Endodermal cell (in vitro differentiated cells): ENCODE data around the gene FGF3. TPM values are rescaled to one million over a fixed set of nuclear protein-coding genes. Genes with fewer than 3 reads are reported as not detected.

Source experiments
- DNase-seq: peaks from one replicate; pipeline ENCODE4 v3.0.0-alpha.2; 2017
- H3K27ac ChIP-seq: 2 replicates; pipeline ENCODE4 v1.5.1; 2013; ENCODE audit warnings: mild to moderate bottlenecking, low read depth, low read length, moderate library complexity
- H3K27me3 ChIP-seq: 2 replicates; pipeline ENCODE4 v1.6.1; 2013; ENCODE audit warnings: mild to moderate bottlenecking, low read length, moderate library complexity; ENCODE audit not compliant: insufficient read depth, control insufficient read depth, poor library complexity, severe bottlenecking
- H3K36me3 ChIP-seq: 2 replicates; pipeline ENCODE4 v1.7.0; 2013; ENCODE audit warnings: mild to moderate bottlenecking, low read length, moderate library complexity; ENCODE audit not compliant: control insufficient read depth, insufficient read depth
- H3K4me1 ChIP-seq: one replicate; pipeline ENCODE4 v1.7.0; 2013; ENCODE audit warnings: low read length; ENCODE audit not compliant: control insufficient read depth, insufficient read depth
- H3K4me3 ChIP-seq: 2 replicates; pipeline ENCODE4 v1.5.1; 2013; ENCODE audit warnings: mild to moderate bottlenecking, low read length, moderate library complexity
- H3K9ac ChIP-seq: 2 replicates; pipeline ENCODE4 v1.6.1; 2013; ENCODE audit warnings: mild to moderate bottlenecking, low read length, moderate library complexity; ENCODE audit not compliant: poor library complexity, severe bottlenecking; ENCODE audit errors: extremely low read depth
- H3K9me3 ChIP-seq: 2 replicates; pipeline ENCODE4 v1.6.1; 2013; ENCODE audit warnings: mild to moderate bottlenecking, low read length, moderate library complexity; ENCODE audit not compliant: control insufficient read depth
- H3K27ac Mint-ChIP-seq: 2 replicates; pipeline ENCODE4 v1.8.0; 2020; ENCODE audit warnings: mixed read lengths
- H3K27me3 Mint-ChIP-seq: 2 replicates; pipeline ENCODE4 v1.8.0; 2021; ENCODE audit warnings: mild to moderate bottlenecking, mixed read lengths; ENCODE audit not compliant: insufficient read depth
- H3K36me3 Mint-ChIP-seq: 2 replicates; pipeline ENCODE4 v1.8.0; 2020; ENCODE audit warnings: low read depth, mixed read lengths
- H3K4me1 Mint-ChIP-seq: 2 replicates; pipeline ENCODE4 v1.8.0; 2020; ENCODE audit warnings: mixed read lengths
- H3K4me3 Mint-ChIP-seq: 2 replicates; pipeline ENCODE4 v1.8.0; 2020; ENCODE audit warnings: mild to moderate bottlenecking, moderate library complexity, mixed read lengths
- H3K9me3 Mint-ChIP-seq: 2 replicates; pipeline ENCODE4 v1.8.0; 2020; ENCODE audit warnings: mild to moderate bottlenecking, mixed read lengths
- WGBS, 2 experiments: methylation state at CpG; one replicate each; pipeline versions ENCODE4 v1.1.5 to v1.1.7; 2013; ENCODE audit warnings: missing lambda C conversion rate in 2 of 2, mixed read lengths in 1 of 2; ENCODE audit not compliant: insufficient coverage in 1 of 2, insufficient read length in 1 of 2; 5-methylcytosine and 5-hydroxymethylcytosine counted together
- total RNA-seq, 2 donors: library from RNA; stranded (reverse); fragmentation: NEBNext Ultra II Directional in 1 of 2; extraction: Animal tissue kit (Norgen Biotek cat#: 25700) in 1 of 2; gene quantifications; 2 replicates in 1 of 2; 3 replicates in 1 of 2; pipeline ENCODE4 v1.2.1, GENCODE V29; 2021
- TF ChIP-seq, protein P1 (sequence below): fragments of 200-600 bp; sonication (generic); conservative IDR thresholded peaks from 2 replicates; pipeline ENCODE4 v1.5.0; 2021; ENCODE audit warnings: antibody characterized with exemption, mild to moderate bottlenecking

Gene FGF3
- total RNA-seq, 2 donors from 2014 or later: not detected

DNA sequence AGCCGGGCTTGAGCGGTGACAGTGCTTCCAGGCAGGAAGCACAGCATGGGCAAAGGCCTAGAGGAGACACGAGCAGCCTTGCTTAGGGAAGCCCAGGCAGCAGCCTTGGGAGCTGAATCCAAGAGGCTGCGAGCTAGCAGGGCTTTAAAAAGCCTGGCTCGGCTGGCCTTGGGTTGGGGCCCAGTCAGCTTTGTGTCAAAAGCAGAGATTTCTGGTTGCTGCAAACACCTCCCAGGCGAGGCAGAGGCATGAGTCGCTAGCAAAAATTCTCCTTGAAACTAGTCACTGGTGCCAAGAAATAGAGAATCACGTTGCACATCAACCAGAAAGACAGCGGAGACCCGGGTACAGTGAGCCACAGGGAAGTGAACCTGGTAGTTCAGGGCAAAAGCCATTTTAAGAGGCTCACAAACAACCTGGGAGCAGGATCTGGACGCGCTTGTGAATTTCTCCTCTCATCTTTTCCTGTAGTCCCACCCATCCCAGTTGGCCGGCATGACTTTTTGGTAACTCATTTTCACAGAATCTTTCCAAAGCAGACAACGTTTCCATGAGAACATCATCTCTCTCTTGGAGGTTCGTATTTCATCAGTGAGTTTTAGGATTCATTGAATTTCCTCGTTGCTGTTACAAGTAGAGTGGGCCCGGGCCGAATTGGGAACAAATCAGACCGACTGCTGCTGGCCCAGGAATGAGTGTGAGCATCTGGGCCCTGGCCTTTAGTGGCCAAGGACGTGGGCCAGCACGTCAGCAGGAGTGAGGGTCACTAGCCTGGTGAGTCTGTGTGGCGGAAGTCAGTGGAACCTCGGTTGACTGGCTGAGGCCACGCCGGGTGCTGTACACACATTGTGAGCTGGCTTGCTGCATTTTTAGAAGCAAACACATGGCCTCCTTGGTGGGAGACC is 27.7 kb downstream of the FGF3 start:
- no peak for DNase-seq
- no peak overlapping the region for H3K4me3 ChIP-seq
- Mint-ChIP-seq H3K36me3 (no peaks in the 10 kb centered on the region), H3K4me1 (no peaks in the 10 kb centered on the region), H3K4me3 (no peak overlapping the region), H3K27ac (no peak overlapping the region), H3K27me3 (no peaks in the 10 kb centered on the region), H3K9me3 (no peaks in the 10 kb centered on the region)
- H3K9ac ChIP-seq: no peak overlapping the region
- 90% methylated on average over 24 to 25 of the region's 25 CpGs for WGBS, 2 experiments
- H3K9me3 ChIP-seq: no peaks in the 10 kb centered on the region
- no peak overlapping the region for H3K27ac ChIP-seq
- TF ChIP-seq, protein P1, sequence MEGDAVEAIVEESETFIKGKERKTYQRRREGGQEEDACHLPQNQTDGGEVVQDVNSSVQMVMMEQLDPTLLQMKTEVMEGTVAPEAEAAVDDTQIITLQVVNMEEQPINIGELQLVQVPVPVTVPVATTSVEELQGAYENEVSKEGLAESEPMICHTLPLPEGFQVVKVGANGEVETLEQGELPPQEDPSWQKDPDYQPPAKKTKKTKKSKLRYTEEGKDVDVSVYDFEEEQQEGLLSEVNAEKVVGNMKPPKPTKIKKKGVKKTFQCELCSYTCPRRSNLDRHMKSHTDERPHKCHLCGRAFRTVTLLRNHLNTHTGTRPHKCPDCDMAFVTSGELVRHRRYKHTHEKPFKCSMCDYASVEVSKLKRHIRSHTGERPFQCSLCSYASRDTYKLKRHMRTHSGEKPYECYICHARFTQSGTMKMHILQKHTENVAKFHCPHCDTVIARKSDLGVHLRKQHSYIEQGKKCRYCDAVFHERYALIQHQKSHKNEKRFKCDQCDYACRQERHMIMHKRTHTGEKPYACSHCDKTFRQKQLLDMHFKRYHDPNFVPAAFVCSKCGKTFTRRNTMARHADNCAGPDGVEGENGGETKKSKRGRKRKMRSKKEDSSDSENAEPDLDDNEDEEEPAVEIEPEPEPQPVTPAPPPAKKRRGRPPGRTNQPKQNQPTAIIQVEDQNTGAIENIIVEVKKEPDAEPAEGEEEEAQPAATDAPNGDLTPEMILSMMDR: no peak
- H3K36me3 ChIP-seq: no peaks in the 10 kb centered on the region
- no peaks in the 10 kb centered on the region for H3K4me1 ChIP-seq
- no peaks in the 10 kb centered on the region for H3K27me3 ChIP-seq

DNA sequence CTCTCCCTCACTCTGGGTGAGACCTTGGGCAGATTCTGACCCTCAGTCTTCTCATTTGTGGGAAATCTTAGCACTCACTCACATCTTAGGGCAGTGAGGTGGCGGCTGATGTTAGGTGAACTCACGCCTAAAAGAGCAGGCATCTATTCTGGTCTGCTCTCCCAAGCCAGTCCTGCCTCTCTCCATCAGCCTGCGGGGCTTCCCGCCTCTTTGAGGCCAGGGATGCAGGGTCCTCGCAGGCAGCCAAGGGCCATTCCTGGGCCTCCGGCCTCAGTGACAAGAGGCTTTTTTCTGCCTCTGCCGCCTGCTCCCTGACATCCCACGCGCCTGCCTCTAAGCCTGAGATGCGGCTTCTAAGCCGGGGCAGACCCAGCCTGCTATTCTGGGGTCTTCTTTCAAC is 30.3 kb downstream of the FGF3 start:
- no peak overlapping the region for H3K4me3 Mint-ChIP-seq
- no peak overlapping the region for H3K4me3 ChIP-seq
- no peak overlapping the region for H3K27ac ChIP-seq
- H3K9me3 Mint-ChIP-seq: no peaks in the 10 kb centered on the region
- no peaks in the 10 kb centered on the region for H3K9me3 ChIP-seq
- H3K27me3 Mint-ChIP-seq: no peaks in the 10 kb centered on the region
- WGBS, 2 experiments: 91 to 96% methylated on average over 6 to 11 of the region's 11 CpGs
- no peaks in the 10 kb centered on the region for H3K4me1 Mint-ChIP-seq
- no peak overlapping the region for H3K27ac Mint-ChIP-seq
- no peak for DNase-seq
- no peak overlapping the region for H3K9ac ChIP-seq
- no peaks in the 10 kb centered on the region for H3K4me1 ChIP-seq
- no peaks in the 10 kb centered on the region for H3K36me3 Mint-ChIP-seq
- H3K27me3 ChIP-seq: no peaks in the 10 kb centered on the region
- TF ChIP-seq, protein P1: no peak
- no peaks in the 10 kb centered on the region for H3K36me3 ChIP-seq

- Histone ChIP-seq H3K9ac (no peak overlapping the region), H3K4me1 (no peaks in the 10 kb centered on the region), H3K27ac (no peak overlapping the region), H3K27me3 (no peaks in the 10 kb centered on the region), H3K9me3 (no peaks in the 10 kb centered on the region), H3K36me3 (no peaks in the 10 kb centered on the region), H3K4me3 (no peak overlapping the region)
- H3K9me3 Mint-ChIP-seq: no peaks in the 10 kb centered on the region
- no peaks in the 10 kb centered on the region for H3K36me3 Mint-ChIP-seq
- H3K27me3 Mint-ChIP-seq: no peaks in the 10 kb centered on the region
- 91 to 92% methylated on average over 9 to 10 of the region's 10 CpGs for WGBS, 2 experiments
- TF ChIP-seq, protein P1: no peak
- no peak overlapping the region for H3K27ac Mint-ChIP-seq
- no peak for DNase-seq
- H3K4me3 Mint-ChIP-seq: no peak overlapping the region
- no peaks in the 10 kb centered on the region for H3K4me1 Mint-ChIP-seq
Measured at GRCh38 chr11:69787906-69788305, 31.3 kb downstream of the FGF3 start.
